ENCODE data around the gene SLX9. TPM values are rescaled to one million over a fixed set of nuclear protein-coding genes. Genes with fewer than 3 reads are reported as not detected.

SLX9 gene
- total and polyA plus RNA-seq, 7 experiments from 2014 or later = 13.2 to 46.4 (median 19.2) TPM

DNA sequence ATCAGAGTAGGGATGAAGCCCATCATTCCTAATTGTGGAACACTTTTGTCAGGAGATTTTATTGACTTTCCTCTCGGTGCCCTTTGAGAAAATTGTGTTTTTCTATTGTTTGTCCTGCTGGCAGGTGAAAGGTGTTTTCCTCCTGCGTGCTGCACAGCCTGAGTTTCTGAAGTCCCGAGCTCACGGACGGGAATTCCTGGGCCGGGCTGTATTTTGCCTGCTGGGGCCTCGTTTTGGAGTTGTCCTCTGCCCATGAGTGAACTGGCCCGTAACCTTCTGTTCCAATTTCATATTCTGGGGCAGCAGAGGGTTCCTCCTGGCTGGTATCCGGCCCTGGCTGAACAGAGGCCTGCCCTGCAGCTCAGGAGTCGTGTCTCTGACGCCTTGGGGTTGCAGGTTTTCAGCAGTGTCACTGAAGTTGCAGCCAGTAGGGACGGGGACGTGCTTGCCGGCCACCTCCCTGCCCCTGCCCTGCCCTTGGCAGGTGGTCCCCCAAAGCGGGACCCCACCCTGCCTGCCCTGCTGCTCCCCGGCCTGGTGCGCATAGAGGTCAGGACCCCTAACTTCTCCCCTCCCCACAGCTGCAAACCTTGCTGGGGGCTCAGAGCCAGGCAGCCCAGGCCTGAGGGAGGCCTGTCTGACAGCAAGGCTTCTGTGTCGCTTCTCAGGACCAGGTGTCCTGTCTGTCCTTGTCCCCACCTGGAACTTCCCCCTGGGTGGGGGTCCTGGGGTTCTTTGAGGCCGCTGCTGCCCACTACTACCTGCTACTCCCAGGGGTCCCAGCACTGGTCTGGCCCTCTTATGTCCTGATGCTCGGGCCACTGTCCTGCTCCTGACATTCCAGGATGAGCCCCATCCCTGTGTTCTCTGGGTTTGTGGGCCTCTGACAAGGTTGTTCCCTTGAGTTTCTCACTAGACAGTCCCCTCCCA is 49.0 kb downstream of the SLX9 start:
- ChIA-PET POLR2A (interaction anchor here (0.6 kb wide), 1 partner anchor 82 kb away, joined by 3 read pairs; no protein-coding TSS in a partner anchor), CTCF (no interaction called here)
- Histone ChIP-seq H3K9me3 (ENCODE audit: control insufficient read depth in 2 of 3, low read length in 3 of 3) (no peaks in the 10 kb centered on the region), H3K27ac (ENCODE audit: low read depth, low read length) (no peak overlapping the region), H3K36me3 (ENCODE audit: control insufficient read depth in 2 of 3, insufficient read depth in 3 of 3, low read length in 3 of 3) (no peaks in the 10 kb centered on the region), H3K4me1 (ENCODE audit: control insufficient read depth in 2 of 2, insufficient read depth in 2 of 2, low read length in 2 of 2) (no peaks in the 10 kb centered on the region), H3K4me3 (ENCODE audit: low read length) (no peak overlapping the region), H3K27me3 (ENCODE audit: control insufficient read depth in 2 of 2, insufficient read depth in 2 of 2, low read length in 2 of 2) (no peaks in the 10 kb centered on the region)
- H3K36me3 Mint-ChIP-seq = no peaks in the 10 kb centered on the region
- no peaks in the 10 kb centered on the region for H3K9me3 Mint-ChIP-seq
- no peaks in the 10 kb centered on the region for H3K4me1 Mint-ChIP-seq
- DNase-seq (no peak), ATAC-seq (no peak)
- intact Hi-C loops (cut with micrococcal nuclease) = no loop called here
- H3K27ac Mint-ChIP-seq = no peak overlapping the region
- H3K4me3 Mint-ChIP-seq = no peak overlapping the region
- no peaks in the 10 kb centered on the region for H3K27me3 Mint-ChIP-seq

DNA sequence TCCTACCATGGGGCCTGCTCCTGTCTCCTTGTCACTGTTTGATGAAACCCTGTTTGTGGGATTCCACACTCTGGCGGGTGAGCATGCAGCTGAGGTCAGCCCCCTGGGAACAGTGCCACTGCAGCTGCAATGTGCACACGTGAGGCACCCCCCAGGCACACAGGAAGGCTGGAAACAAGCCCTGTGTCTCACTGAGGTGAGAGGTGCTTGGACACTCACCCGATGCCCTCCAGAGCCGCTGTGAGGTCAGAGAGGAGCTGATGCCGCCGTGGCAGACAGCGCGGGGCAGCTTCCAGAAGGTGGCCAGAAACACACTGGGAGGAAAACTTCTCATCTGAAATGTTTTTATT is 49.7 kb downstream of the SLX9 start:
- no peaks in the 10 kb centered on the region for H3K9me3 ChIP-seq (ENCODE audit: control insufficient read depth in 2 of 3, low read length in 3 of 3)
- H3K4me1 Mint-ChIP-seq = peaks cover 0 to 2% (median 0%) of the 10 kb centered on the region in 7 donors
- no peak overlapping the region for H3K27ac ChIP-seq (ENCODE audit: low read depth, low read length)
- no peak overlapping the region for H3K27ac Mint-ChIP-seq
- intact Hi-C loops (cut with micrococcal nuclease) = no loop called here
- no peaks in the 10 kb centered on the region for H3K9me3 Mint-ChIP-seq
- H3K27me3 Mint-ChIP-seq = no peaks in the 10 kb centered on the region
- ATAC-seq (no peak), DNase-seq (no peak)
- POLR2A ChIA-PET = interaction anchor here (0.6 kb wide), 1 partner anchor 81 kb away, joined by 3 read pairs; no protein-coding TSS in a partner anchor
- H3K36me3 ChIP-seq (ENCODE audit: control insufficient read depth in 2 of 3, insufficient read depth in 3 of 3, low read length in 3 of 3) = no peaks in the 10 kb centered on the region
- no peaks in the 10 kb centered on the region for H3K27me3 ChIP-seq (ENCODE audit: control insufficient read depth in 2 of 2, insufficient read depth in 2 of 2, low read length in 2 of 2)
- H3K4me3 Mint-ChIP-seq = no peak overlapping the region
- no peaks in the 10 kb centered on the region for H3K36me3 Mint-ChIP-seq
- no peaks in the 10 kb centered on the region for H3K4me1 ChIP-seq (ENCODE audit: control insufficient read depth in 2 of 2, insufficient read depth in 2 of 2, low read length in 2 of 2)
- CTCF ChIA-PET = no interaction called here
- no peak overlapping the region for H3K4me3 ChIP-seq (ENCODE audit: low read length)

DNA sequence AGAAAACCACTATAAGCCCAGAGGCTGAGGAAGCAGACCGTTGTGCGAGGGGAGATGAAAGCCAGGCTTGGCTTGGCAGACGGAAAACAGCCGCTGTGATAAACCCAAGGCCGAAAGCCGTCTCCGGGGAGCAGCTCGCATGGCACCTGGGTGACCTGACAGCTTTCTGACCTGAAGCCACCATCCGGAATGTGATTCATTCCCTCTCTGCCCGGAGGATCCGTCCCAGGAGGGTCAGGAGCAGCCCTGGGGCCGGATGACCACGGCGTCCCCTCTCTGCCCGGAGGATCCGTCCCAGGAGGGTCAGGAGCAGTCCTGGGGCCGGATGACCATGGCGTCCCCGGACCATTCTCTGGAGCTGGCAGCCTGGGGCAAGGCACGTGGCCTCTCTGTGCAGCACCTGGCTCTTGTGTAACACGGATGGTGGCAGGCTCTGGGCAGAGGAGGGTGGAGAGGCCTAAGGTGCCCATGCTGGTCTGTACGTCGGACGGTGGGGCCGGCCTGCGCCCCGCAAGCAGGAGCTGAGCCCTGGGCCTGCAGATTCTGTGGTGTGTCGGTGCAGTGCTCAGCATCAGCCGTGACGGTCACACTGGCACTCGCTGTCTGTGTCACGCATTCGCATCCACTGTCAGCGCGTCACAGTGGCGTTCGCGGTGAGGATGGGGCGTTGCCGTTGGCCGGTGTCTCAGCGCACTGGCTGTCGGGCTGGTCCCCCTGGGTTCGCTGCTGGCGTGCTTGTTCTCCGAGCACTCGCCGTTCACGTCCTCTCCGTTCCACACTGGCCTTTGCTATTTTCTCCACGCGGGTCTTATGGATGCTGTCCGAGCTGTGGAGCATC is 50.3 kb downstream of the SLX9 start:
- CTCF ChIA-PET = no interaction called here
- intact Hi-C loops (cut with micrococcal nuclease) = no loop called here

GRCh38 chr21:44990921-44991320 is 51.1 kb downstream of the SLX9 start:
- Histone ChIP-seq H3K4me3 (ENCODE audit: low read length) (no peak overlapping the region), H3K36me3 (ENCODE audit: control insufficient read depth in 2 of 3, insufficient read depth in 3 of 3, low read length in 3 of 3) (no peaks in the 10 kb centered on the region), H3K9me3 (ENCODE audit: control insufficient read depth in 2 of 3, low read length in 3 of 3) (no peaks in the 10 kb centered on the region), H3K27me3 (ENCODE audit: control insufficient read depth in 2 of 2, insufficient read depth in 2 of 2, low read length in 2 of 2) (no peaks in the 10 kb centered on the region), H3K4me1 (ENCODE audit: control insufficient read depth in 2 of 2, insufficient read depth in 2 of 2, low read length in 2 of 2) (no peaks in the 10 kb centered on the region), H3K27ac (ENCODE audit: low read depth, low read length) (no peak overlapping the region)
- CTCF ChIA-PET = no interaction called here
- Mint-ChIP-seq H3K4me1 (peaks cover 0 to 2% (median 0%) of the 10 kb centered on the region in 7 donors), H3K27me3 (no peaks in the 10 kb centered on the region), H3K4me3 (no peak overlapping the region), H3K36me3 (no peaks in the 10 kb centered on the region), H3K9me3 (no peaks in the 10 kb centered on the region), H3K27ac (no peak overlapping the region)
- ATAC-seq (no peak), DNase-seq (no peak)
- intact Hi-C loops (cut with micrococcal nuclease) = no loop called here
- POLR2A ChIA-PET = no interaction called here

More for the DNA sequence above, 50.3 kb downstream of the SLX9 start:
- DNase-seq (no peak), ATAC-seq (no peak)
- H3K4me1 ChIP-seq (ENCODE audit: control insufficient read depth in 2 of 2, insufficient read depth in 2 of 2, low read length in 2 of 2) = no peaks in the 10 kb centered on the region
- POLR2A ChIA-PET = interaction anchor here (0.6 kb wide), 1 partner anchor 81 kb away, joined by 3 read pairs; no protein-coding TSS in a partner anchor
- H3K4me3 Mint-ChIP-seq = no peak overlapping the region
- no peak overlapping the region for H3K4me3 ChIP-seq (ENCODE audit: low read length)
- H3K9me3 ChIP-seq (ENCODE audit: control insufficient read depth in 2 of 3, low read length in 3 of 3) = no peaks in the 10 kb centered on the region
- H3K27me3 Mint-ChIP-seq = no peaks in the 10 kb centered on the region
- no peaks in the 10 kb centered on the region for H3K36me3 ChIP-seq (ENCODE audit: control insufficient read depth in 2 of 3, insufficient read depth in 3 of 3, low read length in 3 of 3)
- H3K27ac ChIP-seq (ENCODE audit: low read depth, low read length) = no peak overlapping the region
- no peak overlapping the region for H3K27ac Mint-ChIP-seq
- no peaks in the 10 kb centered on the region for H3K9me3 Mint-ChIP-seq
- peaks cover 0 to 2% (median 0%) of the 10 kb centered on the region in 7 donors for H3K4me1 Mint-ChIP-seq
- no peaks in the 10 kb centered on the region for H3K27me3 ChIP-seq (ENCODE audit: control insufficient read depth in 2 of 2, insufficient read depth in 2 of 2, low read length in 2 of 2)
- no peaks in the 10 kb centered on the region for H3K36me3 Mint-ChIP-seq

DNA sequence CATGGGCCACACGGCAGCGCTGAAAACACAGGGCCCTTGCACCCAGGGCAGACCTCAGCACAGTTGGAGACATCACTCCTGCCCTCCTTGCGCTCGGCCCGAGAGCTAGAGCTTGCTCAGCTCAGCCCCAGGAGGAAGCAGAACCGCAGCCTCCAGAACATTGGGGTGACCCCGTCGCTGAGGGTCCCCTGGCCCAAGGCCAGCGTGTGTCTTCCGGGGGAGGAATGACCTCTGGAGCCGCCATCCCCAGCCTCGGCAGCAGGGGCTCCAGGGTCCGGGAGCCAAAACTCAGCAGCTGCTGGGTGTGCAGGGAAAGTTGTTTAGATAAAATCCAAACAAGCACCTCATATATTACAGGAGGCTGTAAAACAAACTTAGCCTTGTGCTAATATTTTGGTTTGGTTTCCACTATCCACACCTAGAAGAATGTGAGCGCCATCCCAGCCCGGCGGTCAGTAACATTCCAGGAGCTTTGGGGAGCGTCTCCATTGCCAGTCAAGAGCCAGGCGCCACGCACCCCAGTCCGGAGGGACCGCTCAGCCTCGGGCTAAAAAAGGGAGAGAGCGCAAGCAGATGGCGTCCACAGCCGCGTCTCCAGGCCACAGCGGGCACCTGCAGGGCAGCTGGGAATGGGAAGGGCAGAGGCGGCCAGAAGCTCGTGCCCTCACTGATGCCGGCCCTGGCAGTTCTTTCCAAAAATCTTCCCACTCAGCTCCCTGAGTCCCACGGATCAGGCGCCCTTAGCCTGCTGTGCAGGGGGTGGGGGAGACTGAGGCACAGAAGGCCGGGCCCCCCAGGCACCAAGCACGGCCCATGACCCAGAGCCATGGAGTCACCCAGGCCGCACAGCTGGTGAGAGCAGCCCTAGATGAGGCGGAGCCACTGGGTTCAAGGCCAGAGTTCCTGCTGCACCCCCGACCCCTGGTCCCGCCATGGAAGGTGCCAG is 52.0 kb downstream of the SLX9 start:
- Histone ChIP-seq H3K9me3 (ENCODE audit: control insufficient read depth in 2 of 3, low read length in 3 of 3) (no peaks in the 10 kb centered on the region), H3K4me3 (ENCODE audit: low read length) (no peak overlapping the region), H3K36me3 (ENCODE audit: control insufficient read depth in 2 of 3, insufficient read depth in 3 of 3, low read length in 3 of 3) (no peaks in the 10 kb centered on the region), H3K27ac (ENCODE audit: low read depth, low read length) (no peak overlapping the region), H3K4me1 (ENCODE audit: control insufficient read depth in 2 of 2, insufficient read depth in 2 of 2, low read length in 2 of 2) (no peaks in the 10 kb centered on the region), H3K27me3 (ENCODE audit: control insufficient read depth in 2 of 2, insufficient read depth in 2 of 2, low read length in 2 of 2) (no peaks in the 10 kb centered on the region)
- Mint-ChIP-seq H3K27ac (no peak overlapping the region), H3K9me3 (no peaks in the 10 kb centered on the region), H3K36me3 (no peaks in the 10 kb centered on the region), H3K4me1 (peaks cover 0 to 2% (median 0%) of the 10 kb centered on the region in 7 donors), H3K27me3 (no peaks in the 10 kb centered on the region), H3K4me3 (no peak overlapping the region)
- ChIA-PET POLR2A (no interaction called here), CTCF (no interaction called here)
- intact Hi-C loops (cut with micrococcal nuclease) = no loop called here
- ATAC-seq (no peak), DNase-seq (no peak)

- H3K36me3 ChIP-seq (ENCODE audit: control insufficient read depth in 2 of 3, insufficient read depth in 3 of 3, low read length in 3 of 3) = no peaks in the 10 kb centered on the region
- Mint-ChIP-seq H3K4me1 (peaks cover 0 to 2% (median 0%) of the 10 kb centered on the region in 7 donors), H3K27me3 (no peaks in the 10 kb centered on the region), H3K36me3 (no peaks in the 10 kb centered on the region), H3K9me3 (no peaks in the 10 kb centered on the region), H3K4me3 (no peak overlapping the region), H3K27ac (no peak overlapping the region)
- CTCF ChIA-PET = no interaction called here
- H3K27ac ChIP-seq (ENCODE audit: low read depth, low read length) = no peak overlapping the region
- no peak for DNase-seq
- intact Hi-C loops (cut with micrococcal nuclease) = no loop called here
- no peaks in the 10 kb centered on the region for H3K4me1 ChIP-seq (ENCODE audit: control insufficient read depth in 2 of 2, insufficient read depth in 2 of 2, low read length in 2 of 2)
- peak; percentile 7 for ATAC-seq
- no peaks in the 10 kb centered on the region for H3K9me3 ChIP-seq (ENCODE audit: control insufficient read depth in 2 of 3, low read length in 3 of 3)
- no peak overlapping the region for H3K4me3 ChIP-seq (ENCODE audit: low read length)
- POLR2A ChIA-PET = no interaction called here
- H3K27me3 ChIP-seq (ENCODE audit: control insufficient read depth in 2 of 2, insufficient read depth in 2 of 2, low read length in 2 of 2) = no peaks in the 10 kb centered on the region
Observed at GRCh38 chr21:44992608-44993031, 52.8 kb downstream of the SLX9 start.
